HepG2 (cell line): ENCODE measurements around the gene CPT1B. TPM values are rescaled to one million over a fixed set of nuclear protein-coding genes. Genes with fewer than 3 reads are reported as not detected.

Experiments used
- ARID4A ChIP-seq: sonication (generic); formaldehyde crosslinking; IDR thresholded peaks from 2 replicates; pipeline ENCODE4 v1.5.0; 2020; ENCODE audit warnings: mild to moderate bottlenecking, missing genetic modification reagents, borderline replicate concordance
- BCL3 ChIP-seq: sonication (generic); formaldehyde crosslinking; IDR thresholded peaks from 2 replicates; pipeline ENCODE4 v1.5.1; 2020; ENCODE audit warnings: mild to moderate bottlenecking, missing genetic modification reagents, moderate library complexity
- CEBPG ChIP-seq: IDR thresholded peaks from 2 replicates; pipeline ENCODE4 v1.6.1; 2016
- CERS6 ChIP-seq: sonication (generic); formaldehyde crosslinking; IDR thresholded peaks from 2 replicates; pipeline ENCODE4 v1.5.0; 2020; ENCODE audit warnings: missing genetic modification reagents
- ELF3 ChIP-seq: IDR thresholded peaks from 2 replicates; pipeline ENCODE4 v1.6.1; 2016; ENCODE audit warnings: missing genetic modification reagents, missing compliant biosample characterization
- ERF ChIP-seq: IDR thresholded peaks from 2 replicates; pipeline ENCODE4 v1.6.1; 2018; ENCODE audit warnings: missing biosample characterization, missing genetic modification reagents
- JUN ChIP-seq: sonication (generic); formaldehyde crosslinking; IDR thresholded peaks from 2 replicates; pipeline ENCODE4 v1.4.0; 2020; ENCODE audit warnings: mild to moderate bottlenecking, missing genetic modification reagents
- MED8 ChIP-seq: sonication (generic); formaldehyde crosslinking; IDR thresholded peaks from 2 replicates; pipeline ENCODE4 v1.8.1; 2023; ENCODE audit warnings: mild to moderate bottlenecking, missing genetic modification reagents; ENCODE audit not compliant: insufficient replicate concordance
- NFYB ChIP-seq: sonication (generic); formaldehyde crosslinking; IDR thresholded peaks from 2 replicates; pipeline ENCODE4 v1.4.0; 2020; ENCODE audit warnings: missing genetic modification reagents
- ONECUT2 ChIP-seq: sonication (generic); formaldehyde crosslinking; IDR thresholded peaks from 2 replicates; pipeline ENCODE4 v1.4.0; 2020; ENCODE audit warnings: missing genetic modification reagents
- PHF21A ChIP-seq: sonication (generic); formaldehyde crosslinking; IDR thresholded peaks from 2 replicates; pipeline ENCODE4 v1.5.0; 2020; ENCODE audit warnings: mild to moderate bottlenecking, missing genetic modification reagents
- ZNF20 ChIP-seq: sonication (generic); formaldehyde crosslinking; IDR thresholded peaks from 2 replicates; pipeline ENCODE4 v1.4.0; 2020; ENCODE audit warnings: mild to moderate bottlenecking, moderate library complexity, missing genetic modification reagents
- ZNF430 ChIP-seq: sonication (generic); formaldehyde crosslinking; IDR thresholded peaks from 2 replicates; pipeline ENCODE4 v1.9.0; 2021; ENCODE audit warnings: mild to moderate bottlenecking, missing genetic modification reagents
- ZNF567 ChIP-seq: sonication (generic); formaldehyde crosslinking; IDR thresholded peaks from 2 replicates; pipeline ENCODE4 v1.8.1; 2023; ENCODE audit warnings: mild to moderate bottlenecking, missing genetic modification reagents, borderline replicate concordance
- ZNF576 ChIP-seq: sonication (generic); formaldehyde crosslinking; IDR thresholded peaks from 2 replicates; pipeline ENCODE4 v1.4.0; 2020; ENCODE audit warnings: mild to moderate bottlenecking, missing genetic modification reagents
- ZNF597 ChIP-seq: sonication (generic); formaldehyde crosslinking; IDR thresholded peaks from 2 replicates; pipeline ENCODE4 v1.5.0; 2020; ENCODE audit warnings: missing genetic modification reagents
- ZNF713 ChIP-seq: sonication (generic); formaldehyde crosslinking; IDR thresholded peaks from 2 replicates; pipeline ENCODE4 v1.4.0; 2020; ENCODE audit warnings: mild to moderate bottlenecking, missing genetic modification reagents
- ZSCAN22 ChIP-seq: sonication (generic); formaldehyde crosslinking; IDR thresholded peaks from 2 replicates; pipeline ENCODE4 v1.4.0; 2020; ENCODE audit warnings: mild to moderate bottlenecking, missing genetic modification reagents
- polyA plus RNA-seq, 8 experiments: library from polyadenylated mRNA; depleted of rRNA in 3 of 8; stranded (reverse) in 7 of 8; unstranded in 1 of 8; fragments of >200 nt; fragmentation: Illumina TruSeq in 4 of 8; extraction: Trizol in 4 of 8; gene quantifications; 2 replicates each; pipeline versions ENCODE4 v1.2.1 to v1.2.3, GENCODE V29; 2011 to 2016; ENCODE audit warnings: low read depth in 4 of 8, missing spikeins in 1 of 8, mixed read lengths in 1 of 8; ENCODE audit not compliant: insufficient read depth in 1 of 8
- total RNA-seq, 5 experiments: library from RNA; depleted of rRNA; stranded (reverse); fragments of >200 nt; fragmentation: Illumina TruSeq; extraction: Trizol; gene quantifications; 2 replicates each; pipeline ENCODE4 v1.2.3, GENCODE V29; 2016; ENCODE audit warnings: low read depth in 1 of 5
- TF ChIP-seq, protein P1 (sequence below), 2 experiments: sonication (generic) in 1 of 2; formaldehyde crosslinking in 1 of 2; IDR thresholded peaks; 2 replicates each; pipeline versions ENCODE4 v1.4.0 to v1.6.1; 2018 to 2020; ENCODE audit warnings: missing genetic modification reagents in 2 of 2, borderline replicate concordance in 1 of 2, low read depth in 1 of 2, mild to moderate bottlenecking in 1 of 2, missing biosample characterization in 1 of 2

The CPT1B gene
- total and polyA plus RNA-seq, 2 of the 13 experiments (the other 11 are each of a cell fraction or from before 2014, with no cell fraction given): 9.2 to 19.5 TPM

DNA sequence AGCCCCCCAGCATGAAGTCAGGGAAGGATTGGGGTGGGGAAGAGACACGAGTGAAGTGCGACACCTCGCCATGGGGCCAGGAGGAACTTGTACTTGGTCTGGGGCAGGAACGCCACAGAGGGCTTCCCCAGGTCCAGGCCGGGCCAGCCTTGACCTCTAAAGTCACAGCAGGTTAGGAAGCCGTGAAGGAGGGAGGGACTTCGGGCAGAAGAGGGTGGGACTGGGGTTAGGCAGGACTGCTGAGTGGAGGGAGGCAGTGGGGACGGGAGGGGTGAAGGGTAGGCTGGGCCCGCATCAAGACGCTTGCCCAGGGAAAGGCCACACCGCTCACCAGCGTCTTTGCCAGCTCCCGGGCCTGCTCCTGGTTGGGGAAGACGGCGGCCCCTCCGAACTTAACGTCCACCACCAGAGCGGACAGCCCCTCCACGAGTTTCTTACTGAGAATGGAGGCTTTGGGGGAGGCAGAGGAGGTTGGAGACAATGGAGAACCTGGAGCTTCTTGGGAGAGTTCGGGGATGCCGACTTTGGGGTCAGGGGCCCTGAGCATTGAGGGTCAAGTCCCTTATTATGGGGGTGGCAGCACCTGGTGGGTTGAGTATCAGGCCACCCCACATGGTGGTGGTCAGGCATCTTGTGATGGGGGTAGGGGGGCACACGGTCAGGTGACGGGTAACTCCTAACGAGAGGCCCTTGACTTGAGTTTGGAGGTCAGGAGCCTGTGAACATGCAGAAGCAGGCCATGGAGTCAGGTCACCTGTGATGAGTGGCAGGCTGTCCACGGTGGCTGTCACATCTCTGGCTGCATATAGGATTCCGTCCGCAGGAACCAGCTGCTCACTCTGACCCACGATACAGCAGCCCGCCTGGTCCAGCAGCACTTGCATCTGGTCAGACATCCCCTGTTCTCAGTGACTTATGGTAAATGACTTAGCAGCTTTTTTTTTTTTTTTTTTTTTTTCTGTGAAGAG is 51.1 kb downstream of the CPT1B start (continued):
- TF ChIP-seq ERF (CRISPR knock-in tag): no peak; the same call in 1 of the 2 replicates
- no peak for TF ChIP-seq ZNF20
- no peak for TF ChIP-seq NFYB (CRISPR knock-in tag)
- 0 out of 2 replicates have a peak, but pooled peaks have one; percentile 28 for TF ChIP-seq PHF21A (CRISPR knock-in tag)
- no peak for TF ChIP-seq MED8 (CRISPR knock-in tag)
- no peak for TF ChIP-seq ZNF713
- no peak for TF ChIP-seq ZNF567 (CRISPR knock-in tag)
- TF ChIP-seq ONECUT2 (CRISPR knock-in tag): no peak
- no peak for TF ChIP-seq ZNF597 (CRISPR knock-in tag)
- TF ChIP-seq ZNF430 (CRISPR knock-in tag): no peak
- TF ChIP-seq ZSCAN22 (CRISPR knock-in tag): no peak
- TF ChIP-seq, protein P1, sequence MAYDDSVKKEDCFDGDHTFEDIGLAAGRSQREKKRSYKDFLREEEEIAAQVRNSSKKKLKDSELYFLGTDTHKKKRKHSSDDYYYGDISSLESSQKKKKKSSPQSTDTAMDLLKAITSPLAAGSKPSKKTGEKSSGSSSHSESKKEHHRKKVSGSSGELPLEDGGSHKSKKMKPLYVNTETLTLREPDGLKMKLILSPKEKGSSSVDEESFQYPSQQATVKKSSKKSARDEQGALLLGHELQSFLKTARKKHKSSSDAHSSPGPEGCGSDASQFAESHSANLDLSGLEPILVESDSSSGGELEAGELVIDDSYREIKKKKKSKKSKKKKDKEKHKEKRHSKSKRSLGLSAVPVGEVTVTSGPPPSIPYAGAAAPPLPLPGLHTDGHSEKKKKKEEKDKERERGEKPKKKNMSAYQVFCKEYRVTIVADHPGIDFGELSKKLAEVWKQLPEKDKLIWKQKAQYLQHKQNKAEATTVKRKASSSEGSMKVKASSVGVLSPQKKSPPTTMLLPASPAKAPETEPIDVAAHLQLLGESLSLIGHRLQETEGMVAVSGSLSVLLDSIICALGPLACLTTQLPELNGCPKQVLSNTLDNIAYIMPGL (CRISPR knock-in tag; IDR thresholded peaks at IDR 0.05; ENCODE audit: borderline replicate concordance in 1 of 2, low read depth in 1 of 2): peak in 1 of 2 experiments; percentile 10; a peak in 2 of 4 replicates
- TF ChIP-seq JUN: no peak
- 0 out of 2 replicates have a peak, but pooled peaks have one; percentile 15 for TF ChIP-seq ELF3 (CRISPR knock-in tag)
- no peak for TF ChIP-seq BCL3 (CRISPR knock-in tag)
- no peak for TF ChIP-seq CEBPG (CRISPR knock-in tag)
- TF ChIP-seq ARID4A: 0 out of 2 replicates have a peak, but pooled peaks have one; percentile 6
- no peak for TF ChIP-seq CERS6 (CRISPR knock-in tag)
- no peak for TF ChIP-seq ZNF576 (CRISPR knock-in tag)
